Activated T-cell treated with anti-CD3 and anti-CD28 coated beads, Interleukin-2, amount 50 U/mL, for 4 hours (primary cell): ENCODE results near the gene ALPI. TPM values are rescaled to one million over a fixed set of nuclear protein-coding genes. Genes with fewer than 3 reads are reported as not detected.
A peak's percentile ranks its signal among the peaks of the same experiment; 100 is the strongest.
"Not testable (repeated sequence)": the region's sequence is repeated elsewhere in the genome, so short reads cannot be mapped to it uniquely, and the experiment has no call there.

Experiments used
- ATAC-seq, 2 donors: fragments of 200-7000 bp; cut with Tn5 transposase; one replicate each; pipeline ENCODE4 v1.10.0; 2021
- DNase-seq: peaks from one replicate; pipeline ENCODE4 v3.0.0-alpha.2; 2020
- H3K27me3 Mint-ChIP-seq: one replicate; pipeline ENCODE4 v1.8.0; 2021; ENCODE audit warnings: low read depth, mixed read lengths
- H3K36me3 Mint-ChIP-seq: one replicate; pipeline ENCODE4 v1.8.0; 2022; ENCODE audit warnings: mixed read lengths; ENCODE audit not compliant: insufficient read depth
- H3K4me1 Mint-ChIP-seq: one replicate; pipeline ENCODE4 v1.8.0; 2021; ENCODE audit warnings: low read depth, mixed read lengths
- H3K4me3 Mint-ChIP-seq: one replicate; pipeline ENCODE4 v1.8.0; 2021; ENCODE audit warnings: mild to moderate bottlenecking, moderate library complexity, mixed read lengths
- H3K9me3 Mint-ChIP-seq: one replicate; pipeline ENCODE4 v1.8.0; 2021; ENCODE audit warnings: mixed read lengths
- total RNA-seq, 3 donors: library from RNA; stranded (reverse); gene quantifications; one replicate each; pipeline ENCODE4 v1.2.1, GENCODE V29; 2021

ALPI gene
- total RNA-seq, 3 donors from 2014 or later: not detected

- ATAC-seq: no peak
- Mint-ChIP-seq H3K36me3 (no peaks in the 10 kb centered on the region), H3K27me3 (no peaks in the 10 kb centered on the region), H3K4me3 (no peak overlapping the region), H3K9me3 (no peaks in the 10 kb centered on the region), H3K4me1 (no peaks in the 10 kb centered on the region)
- DNase-seq: no peak
Observed at GRCh38 chr2:232434563-232435374, 21.2 kb upstream of the ALPI start.

GRCh38 chr2:232435375-232435648 lies 20.6 kb upstream of the ALPI start:
- no peak overlapping the region for H3K4me3 Mint-ChIP-seq
- no peaks in the 10 kb centered on the region for H3K36me3 Mint-ChIP-seq
- no peaks in the 10 kb centered on the region for H3K9me3 Mint-ChIP-seq
- no peak for ATAC-seq
- DNase-seq: no peak
- no peaks in the 10 kb centered on the region for H3K27me3 Mint-ChIP-seq
- no peaks in the 10 kb centered on the region for H3K4me1 Mint-ChIP-seq

GRCh38 chr2:232435805-232436204 lies 20.1 kb upstream of the ALPI start:
- H3K9me3 Mint-ChIP-seq: no peaks in the 10 kb centered on the region
- DNase-seq: no peak
- no peak for ATAC-seq

GRCh38 chr2:232436381-232437194 lies 19.4 kb upstream of the ALPI start:
- DNase-seq (no peak), ATAC-seq (no peak)
- no peaks in the 10 kb centered on the region for H3K36me3 Mint-ChIP-seq
- H3K27me3 Mint-ChIP-seq: no peaks in the 10 kb centered on the region
- no peak overlapping the region for H3K4me3 Mint-ChIP-seq
- no peaks in the 10 kb centered on the region for H3K4me1 Mint-ChIP-seq
- no peaks in the 10 kb centered on the region for H3K9me3 Mint-ChIP-seq

More at GRCh38 chr2:232435805-232436204, 20.1 kb upstream of the ALPI start:
- Mint-ChIP-seq H3K4me1 (no peaks in the 10 kb centered on the region), H3K36me3 (no peaks in the 10 kb centered on the region), H3K27me3 (no peaks in the 10 kb centered on the region), H3K4me3 (no peak overlapping the region)

- no peak for ATAC-seq
- H3K9me3 Mint-ChIP-seq: no peaks in the 10 kb centered on the region
- DNase-seq: no peak
- no peak overlapping the region for H3K4me3 Mint-ChIP-seq
- no peaks in the 10 kb centered on the region for H3K27me3 Mint-ChIP-seq
- H3K36me3 Mint-ChIP-seq: no peaks in the 10 kb centered on the region
- H3K4me1 Mint-ChIP-seq: no peaks in the 10 kb centered on the region
Observed at GRCh38 chr2:232437195-232437571, 18.8 kb upstream of the ALPI start.

GRCh38 chr2:232438091-232438490 lies 17.9 kb upstream of the ALPI start:
- DNase-seq: no peak
- no peaks in the 10 kb centered on the region for H3K9me3 Mint-ChIP-seq
- H3K27me3 Mint-ChIP-seq: no peaks in the 10 kb centered on the region
- no peak for ATAC-seq
- no peaks in the 10 kb centered on the region for H3K36me3 Mint-ChIP-seq
- no peak overlapping the region for H3K4me3 Mint-ChIP-seq
- H3K4me1 Mint-ChIP-seq: no peaks in the 10 kb centered on the region

- H3K27me3 Mint-ChIP-seq: no peaks in the 10 kb centered on the region
- H3K4me3 Mint-ChIP-seq: no peak overlapping the region
Observed at GRCh38 chr2:232438951-232439757, 16.8 kb upstream of the ALPI start.

GRCh38 chr2:232439758-232440135 lies 16.2 kb upstream of the ALPI start:
- Mint-ChIP-seq H3K9me3 (no peaks in the 10 kb centered on the region), H3K4me3 (no peak overlapping the region), H3K27me3 (peaks cover 4% of the 10 kb centered on the region), H3K36me3 (no peaks in the 10 kb centered on the region), H3K4me1 (no peaks in the 10 kb centered on the region)
- DNase-seq (no peak), ATAC-seq (peak in 1 of 2 donors; percentile 4)

More at GRCh38 chr2:232438951-232439757, 16.8 kb upstream of the ALPI start:
- DNase-seq (peak; percentile 46), ATAC-seq (peak; percentile 41 to 50)
- no peaks in the 10 kb centered on the region for H3K4me1 Mint-ChIP-seq
- H3K9me3 Mint-ChIP-seq: no peaks in the 10 kb centered on the region
- no peaks in the 10 kb centered on the region for H3K36me3 Mint-ChIP-seq

- not testable (repeated sequence) for H3K27me3 Mint-ChIP-seq, H3K4me1 Mint-ChIP-seq, H3K9me3 Mint-ChIP-seq, H3K4me3 Mint-ChIP-seq, H3K36me3 Mint-ChIP-seq
- peak; percentile 79 to 84 for ATAC-seq
- DNase-seq: peak; percentile 88
Observed at GRCh38 chr2:232440220-232441018, 15.5 kb upstream of the ALPI start.

- H3K4me1 Mint-ChIP-seq: no peaks in the 10 kb centered on the region
- H3K36me3 Mint-ChIP-seq: no peaks in the 10 kb centered on the region
- H3K27me3 Mint-ChIP-seq: peaks cover 4% of the 10 kb centered on the region
- no peaks in the 10 kb centered on the region for H3K9me3 Mint-ChIP-seq
- H3K4me3 Mint-ChIP-seq: no peak overlapping the region
- DNase-seq (no peak), ATAC-seq (no peak)
Observed at GRCh38 chr2:232441147-232441651, 14.8 kb upstream of the ALPI start.

- not testable (repeated sequence) for H3K4me1 Mint-ChIP-seq, H3K27me3 Mint-ChIP-seq, H3K36me3 Mint-ChIP-seq, DNase-seq, H3K4me3 Mint-ChIP-seq, H3K9me3 Mint-ChIP-seq, ATAC-seq
Observed at GRCh38 chr2:232441922-232442321, 14.0 kb upstream of the ALPI start.

GRCh38 chr2:232442431-232442830 lies 13.5 kb upstream of the ALPI start:
- not testable (repeated sequence) for H3K4me1 Mint-ChIP-seq, DNase-seq, H3K27me3 Mint-ChIP-seq, H3K4me3 Mint-ChIP-seq, ATAC-seq, H3K9me3 Mint-ChIP-seq, H3K36me3 Mint-ChIP-seq

- H3K4me3 Mint-ChIP-seq, H3K9me3 Mint-ChIP-seq, H3K27me3 Mint-ChIP-seq, ATAC-seq, H3K36me3 Mint-ChIP-seq, H3K4me1 Mint-ChIP-seq, DNase-seq: not testable (repeated sequence)
Observed at GRCh38 chr2:232443047-232443446, 12.9 kb upstream of the ALPI start.
